GM23338 (cell line): ENCODE results near the gene AFF1. TPM values are rescaled to one million over a fixed set of nuclear protein-coding genes. Genes with fewer than 3 reads are reported as not detected.

Source experiments
- ATAC-seq: fragments of 200-7000 bp; cut with Tn5 transposase; 3 replicates; pipeline ENCODE4 v1.9.1; 2020
- DNase-seq: peaks from one replicate; pipeline ENCODE4 v3.0.0-alpha.2; 2015; ENCODE audit warnings: low spot score
- H2AFZ ChIP-seq: fragments of 200-600 bp; sonication (generic); 2 replicates; pipeline ENCODE4 v1.8.0; 2016; ENCODE audit warnings: antibody characterized with exemption, mild to moderate bottlenecking, moderate library complexity
- H3F3A ChIP-seq: fragments of 200-600 bp; sonication (generic); replicated peaks from 2 replicates; pipeline ENCODE4 v1.8.0; 2017; ENCODE audit warnings: antibody characterized with exemption, mixed run types, low read depth
- H3K27ac ChIP-seq: fragments of 200-600 bp; sonication (generic); 2 replicates; pipeline ENCODE4 v1.6.1; 2016; ENCODE audit warnings: low read depth
- H3K27me3 ChIP-seq: fragments of 200-600 bp; sonication (generic); 2 replicates; pipeline ENCODE4 v1.8.0; 2016; ENCODE audit warnings: mild to moderate bottlenecking, mixed run types, moderate library complexity; ENCODE audit not compliant: insufficient read depth
- H3K36me3 ChIP-seq: fragments of 200-600 bp; sonication (generic); 2 replicates; pipeline ENCODE4 v1.8.0; 2016; ENCODE audit warnings: mild to moderate bottlenecking; ENCODE audit not compliant: insufficient read depth
- H3K4me1 ChIP-seq: fragments of 200-600 bp; sonication (generic); 2 replicates; pipeline ENCODE4 v1.8.0; 2016; ENCODE audit warnings: mild to moderate bottlenecking, moderate library complexity; ENCODE audit not compliant: insufficient read depth
- H3K4me2 ChIP-seq: fragments of 200-600 bp; sonication (generic); 2 replicates; pipeline ENCODE4 v1.7.1; 2017; ENCODE audit warnings: mixed run types
- H3K4me3 ChIP-seq: fragments of 200-600 bp; sonication (generic); 2 replicates; pipeline ENCODE4 v1.6.1; 2016; ENCODE audit warnings: mixed run types
- H3K79me2 ChIP-seq: fragments of 200-600 bp; sonication (generic); replicated peaks from 2 replicates; pipeline ENCODE4 v1.8.0; 2017; ENCODE audit warnings: mild to moderate bottlenecking; ENCODE audit not compliant: insufficient read depth
- H3K9me2 ChIP-seq: fragments of 200-600 bp; sonication (generic); 2 replicates; pipeline ENCODE4 v1.8.0; 2017; ENCODE audit not compliant: insufficient read depth
- H4K20me1 ChIP-seq: fragments of 200-600 bp; sonication (generic); replicated peaks from 2 replicates; pipeline ENCODE4 v1.8.0; 2017; ENCODE audit warnings: mild to moderate bottlenecking; ENCODE audit not compliant: insufficient read depth
- H3K27ac Mint-ChIP-seq: 2 replicates; pipeline ENCODE4 v1.8.0; 2020; ENCODE audit warnings: inconsistent platforms, mild to moderate bottlenecking, moderate library complexity, mixed read lengths
- H3K27me3 Mint-ChIP-seq: 3 replicates; pipeline ENCODE4 v1.8.0; 2022; ENCODE audit warnings: low read depth, mild to moderate bottlenecking, moderate library complexity, mixed read lengths, inconsistent platforms; ENCODE audit not compliant: insufficient read depth, poor library complexity
- H3K36me3 Mint-ChIP-seq: 3 replicates; pipeline ENCODE4 v1.8.0; 2021; ENCODE audit warnings: low read depth, mild to moderate bottlenecking, inconsistent platforms, moderate library complexity, mixed read lengths
- H3K4me1 Mint-ChIP-seq: 3 replicates; pipeline ENCODE4 v1.8.0; 2020; ENCODE audit warnings: mild to moderate bottlenecking, inconsistent platforms, mixed read lengths
- H3K4me3 Mint-ChIP-seq: 3 replicates; pipeline ENCODE4 v1.8.0; 2021; ENCODE audit warnings: moderate library complexity, mild to moderate bottlenecking, inconsistent platforms, mixed read lengths
- H3K9me3 Mint-ChIP-seq: 3 replicates; pipeline ENCODE4 v1.8.0; 2020; ENCODE audit warnings: moderate library complexity, mild to moderate bottlenecking, inconsistent platforms, mixed read lengths
- CREB1 ChIP-seq: fragments of 250-450 bp; sonication (Bioruptor Pico); IDR thresholded peaks from 2 replicates; pipeline ENCODE4 v1.5.0; 2020; ENCODE audit warnings: low read depth, mild to moderate bottlenecking, moderate library complexity
- EZH2 ChIP-seq: fragments of 200-600 bp; sonication (generic); IDR thresholded peaks from one replicate; pipeline ENCODE4 v1.8.0; 2017; ENCODE audit warnings: antibody characterized with exemption, mild to moderate bottlenecking, low read depth; ENCODE audit not compliant: unreplicated experiment
- EZH2phosphoT487 ChIP-seq: fragments of 200-600 bp; sonication (generic); IDR thresholded peaks from one replicate; pipeline ENCODE4 v1.8.1; 2018; ENCODE audit warnings: antibody characterized with exemption; ENCODE audit not compliant: unreplicated experiment
- JUNB ChIP-seq: IDR thresholded peaks from one replicate; pipeline ENCODE4 v1.6.1; 2016; ENCODE audit warnings: antibody characterized with exemption; ENCODE audit not compliant: unreplicated experiment
- NANOG ChIP-seq: IDR thresholded peaks from 2 replicates; pipeline ENCODE4 v1.6.1; 2016; ENCODE audit warnings: antibody characterized with exemption, borderline replicate concordance
- POLR2AphosphoS5 ChIP-seq: IDR thresholded peaks from 2 replicates; pipeline ENCODE4 v1.6.1; 2016; ENCODE audit warnings: antibody characterized with exemption, low read depth
- STAT1 ChIP-seq: IDR thresholded peaks from one replicate; pipeline ENCODE4 v1.6.1; 2016; ENCODE audit warnings: antibody characterized with exemption; ENCODE audit not compliant: unreplicated experiment
- ZNF114 ChIP-seq: fragments of 250-450 bp; sonication (Bioruptor Pico); IDR thresholded peaks from 2 replicates; pipeline ENCODE4 v1.5.0; 2020; ENCODE audit warnings: mild to moderate bottlenecking, moderate library complexity
- ZNF331 ChIP-seq: fragments of 250-450 bp; sonication (Bioruptor Pico); IDR thresholded peaks from 2 replicates; pipeline ENCODE4 v1.5.0; 2020; ENCODE audit warnings: low read depth, mild to moderate bottlenecking, moderate library complexity
- polyA plus RNA-seq: library from polyadenylated mRNA; unstranded; fragments of >200 nt; fragmentation: Nextera tagmentation; extraction: Ambion mirVana; gene quantifications from 2 replicates; pipeline ENCODE4 v1.2.1, GENCODE V29; 2016
- total RNA-seq: library from RNA; depleted of rRNA; stranded (reverse); fragments of >200 nt; shearing (Covaris generic); gene quantifications from 2 replicates; pipeline ENCODE4 v1.2.3, GENCODE V29; 2014
- TF ChIP-seq, protein P1 (sequence below): fragments of 250-450 bp; sonication (Bioruptor Pico); IDR thresholded peaks from 2 replicates; pipeline ENCODE4 v1.5.0; 2020; ENCODE audit warnings: mild to moderate bottlenecking, moderate library complexity
- TF ChIP-seq, protein P2 (sequence below): IDR thresholded peaks from one replicate; pipeline ENCODE4 v1.6.1; 2018; ENCODE audit warnings: antibody characterized with exemption; ENCODE audit not compliant: unreplicated experiment
- TF ChIP-seq, protein P3 (sequence below): IDR thresholded peaks from 2 replicates; pipeline ENCODE4 v1.6.1; 2016; ENCODE audit warnings: antibody characterized with exemption
- TF ChIP-seq, protein P4 (sequence below), 2 experiments: fragments of 200-600 bp in 1 of 2; sonication (generic) in 1 of 2; conservative IDR thresholded peaks; 2 replicates each; pipeline versions ENCODE4 v1.5.1 to v1.6.1; 2016 to 2017; ENCODE audit warnings: antibody characterized with exemption in 2 of 2, low read depth in 2 of 2, mild to moderate bottlenecking in 2 of 2, moderate library complexity in 1 of 2

Gene AFF1
- total and polyA plus RNA-seq, 2 experiments from 2014 or later = 42.6 to 67.2 TPM

DNA sequence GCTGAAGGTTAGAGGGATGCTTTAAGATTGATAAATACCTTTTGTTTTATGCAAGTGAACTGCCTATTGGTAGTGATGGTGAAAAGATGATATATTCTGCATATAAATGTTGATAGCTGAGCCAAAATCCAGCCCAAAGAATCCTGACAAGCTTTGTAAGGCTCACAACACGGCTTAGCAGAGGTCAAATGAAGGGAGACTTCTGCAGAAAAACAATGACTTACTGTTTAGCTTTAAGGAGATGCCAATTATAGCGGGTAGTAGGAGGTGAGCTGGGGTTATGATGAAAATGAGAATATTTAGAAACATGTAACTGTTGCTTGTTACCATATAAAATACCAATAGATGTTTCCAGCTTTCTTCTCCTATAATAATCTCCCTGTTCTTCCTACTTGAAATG, 97.1 kb downstream of the AFF1 start:
- no peak for DNase-seq
- peaks cover 99% of the 10 kb centered on the region for H3K79me2 ChIP-seq
- peaks cover 85% of the 10 kb centered on the region for H3K4me1 ChIP-seq
- Mint-ChIP-seq H3K27me3 (no peaks in the 10 kb centered on the region), H3K4me1 (peaks cover 43% of the 10 kb centered on the region), H3K4me3 (no peak overlapping the region), H3K9me3 (no peaks in the 10 kb centered on the region), H3K36me3 (no peaks in the 10 kb centered on the region), H3K27ac (no peak overlapping the region)
- no peak for ATAC-seq
- H3K36me3 ChIP-seq = no peaks in the 10 kb centered on the region
- TF ChIP-seq ZNF331 (CRISPR knock-in tag) (no peak), ZNF114 (CRISPR knock-in tag) (no peak), STAT1 (no peak), JUNB (no peak), POLR2AphosphoS5 (no peak), CREB1 (CRISPR knock-in tag) (no peak), EZH2 (no peak), NANOG (no peak), EZH2phosphoT487 (no peak)
- TF ChIP-seq, protein P1, sequence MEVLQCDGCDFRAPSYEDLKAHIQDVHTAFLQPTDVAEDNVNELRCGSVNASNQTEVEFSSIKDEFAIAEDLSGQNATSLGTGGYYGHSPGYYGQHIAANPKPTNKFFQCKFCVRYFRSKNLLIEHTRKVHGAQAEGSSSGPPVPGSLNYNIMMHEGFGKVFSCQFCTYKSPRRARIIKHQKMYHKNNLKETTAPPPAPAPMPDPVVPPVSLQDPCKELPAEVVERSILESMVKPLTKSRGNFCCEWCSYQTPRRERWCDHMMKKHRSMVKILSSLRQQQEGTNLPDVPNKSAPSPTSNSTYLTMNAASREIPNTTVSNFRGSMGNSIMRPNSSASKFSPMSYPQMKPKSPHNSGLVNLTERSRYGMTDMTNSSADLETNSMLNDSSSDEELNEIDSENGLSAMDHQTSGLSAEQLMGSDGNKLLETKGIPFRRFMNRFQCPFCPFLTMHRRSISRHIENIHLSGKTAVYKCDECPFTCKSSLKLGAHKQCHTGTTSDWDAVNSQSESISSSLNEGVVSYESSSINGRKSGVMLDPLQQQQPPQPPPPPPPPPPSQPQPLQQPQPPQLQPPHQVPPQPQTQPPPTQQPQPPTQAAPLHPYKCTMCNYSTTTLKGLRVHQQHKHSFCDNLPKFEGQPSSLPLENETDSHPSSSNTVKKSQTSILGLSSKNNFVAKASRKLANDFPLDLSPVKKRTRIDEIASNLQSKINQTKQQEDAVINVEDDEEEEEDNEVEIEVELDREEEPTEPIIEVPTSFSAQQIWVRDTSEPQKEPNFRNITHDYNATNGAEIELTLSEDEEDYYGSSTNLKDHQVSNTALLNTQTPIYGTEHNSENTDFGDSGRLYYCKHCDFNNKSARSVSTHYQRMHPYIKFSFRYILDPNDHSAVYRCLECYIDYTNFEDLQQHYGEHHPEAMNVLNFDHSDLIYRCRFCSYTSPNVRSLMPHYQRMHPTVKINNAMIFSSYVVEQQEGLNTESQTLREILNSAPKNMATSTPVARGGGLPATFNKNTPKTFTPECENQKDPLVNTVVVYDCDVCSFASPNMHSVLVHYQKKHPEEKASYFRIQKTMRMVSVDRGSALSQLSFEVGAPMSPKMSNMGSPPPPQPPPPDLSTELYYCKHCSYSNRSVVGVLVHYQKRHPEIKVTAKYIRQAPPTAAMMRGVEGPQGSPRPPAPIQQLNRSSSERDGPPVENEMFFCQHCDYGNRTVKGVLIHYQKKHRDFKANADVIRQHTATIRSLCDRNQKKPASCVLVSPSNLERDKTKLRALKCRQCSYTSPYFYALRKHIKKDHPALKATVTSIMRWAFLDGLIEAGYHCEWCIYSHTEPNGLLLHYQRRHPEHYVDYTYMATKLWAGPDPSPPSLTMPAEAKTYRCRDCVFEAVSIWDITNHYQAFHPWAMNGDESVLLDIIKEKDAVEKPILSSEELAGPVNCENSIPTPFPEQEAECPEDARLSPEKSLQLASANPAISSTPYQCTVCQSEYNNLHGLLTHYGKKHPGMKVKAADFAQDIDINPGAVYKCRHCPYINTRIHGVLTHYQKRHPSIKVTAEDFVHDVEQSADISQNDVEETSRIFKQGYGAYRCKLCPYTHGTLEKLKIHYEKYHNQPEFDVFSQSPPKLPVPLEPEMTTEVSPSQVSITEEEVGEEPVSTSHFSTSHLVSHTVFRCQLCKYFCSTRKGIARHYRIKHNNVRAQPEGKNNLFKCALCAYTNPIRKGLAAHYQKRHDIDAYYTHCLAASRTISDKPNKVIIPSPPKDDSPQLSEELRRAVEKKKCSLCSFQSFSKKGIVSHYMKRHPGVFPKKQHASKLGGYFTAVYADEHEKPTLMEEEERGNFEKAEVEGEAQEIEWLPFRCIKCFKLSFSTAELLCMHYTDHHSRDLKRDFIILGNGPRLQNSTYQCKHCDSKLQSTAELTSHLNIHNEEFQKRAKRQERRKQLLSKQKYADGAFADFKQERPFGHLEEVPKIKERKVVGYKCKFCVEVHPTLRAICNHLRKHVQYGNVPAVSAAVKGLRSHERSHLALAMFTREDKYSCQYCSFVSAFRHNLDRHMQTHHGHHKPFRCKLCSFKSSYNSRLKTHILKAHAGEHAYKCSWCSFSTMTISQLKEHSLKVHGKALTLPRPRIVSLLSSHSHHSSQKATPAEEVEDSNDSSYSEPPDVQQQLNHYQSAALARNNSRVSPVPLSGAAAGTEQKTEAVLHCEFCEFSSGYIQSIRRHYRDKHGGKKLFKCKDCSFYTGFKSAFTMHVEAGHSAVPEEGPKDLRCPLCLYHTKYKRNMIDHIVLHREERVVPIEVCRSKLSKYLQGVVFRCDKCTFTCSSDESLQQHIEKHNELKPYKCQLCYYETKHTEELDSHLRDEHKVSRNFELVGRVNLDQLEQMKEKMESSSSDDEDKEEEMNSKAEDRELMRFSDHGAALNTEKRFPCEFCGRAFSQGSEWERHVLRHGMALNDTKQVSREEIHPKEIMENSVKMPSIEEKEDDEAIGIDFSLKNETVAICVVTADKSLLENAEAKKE (CRISPR knock-in tag) = no peak
- TF ChIP-seq, protein P2, sequence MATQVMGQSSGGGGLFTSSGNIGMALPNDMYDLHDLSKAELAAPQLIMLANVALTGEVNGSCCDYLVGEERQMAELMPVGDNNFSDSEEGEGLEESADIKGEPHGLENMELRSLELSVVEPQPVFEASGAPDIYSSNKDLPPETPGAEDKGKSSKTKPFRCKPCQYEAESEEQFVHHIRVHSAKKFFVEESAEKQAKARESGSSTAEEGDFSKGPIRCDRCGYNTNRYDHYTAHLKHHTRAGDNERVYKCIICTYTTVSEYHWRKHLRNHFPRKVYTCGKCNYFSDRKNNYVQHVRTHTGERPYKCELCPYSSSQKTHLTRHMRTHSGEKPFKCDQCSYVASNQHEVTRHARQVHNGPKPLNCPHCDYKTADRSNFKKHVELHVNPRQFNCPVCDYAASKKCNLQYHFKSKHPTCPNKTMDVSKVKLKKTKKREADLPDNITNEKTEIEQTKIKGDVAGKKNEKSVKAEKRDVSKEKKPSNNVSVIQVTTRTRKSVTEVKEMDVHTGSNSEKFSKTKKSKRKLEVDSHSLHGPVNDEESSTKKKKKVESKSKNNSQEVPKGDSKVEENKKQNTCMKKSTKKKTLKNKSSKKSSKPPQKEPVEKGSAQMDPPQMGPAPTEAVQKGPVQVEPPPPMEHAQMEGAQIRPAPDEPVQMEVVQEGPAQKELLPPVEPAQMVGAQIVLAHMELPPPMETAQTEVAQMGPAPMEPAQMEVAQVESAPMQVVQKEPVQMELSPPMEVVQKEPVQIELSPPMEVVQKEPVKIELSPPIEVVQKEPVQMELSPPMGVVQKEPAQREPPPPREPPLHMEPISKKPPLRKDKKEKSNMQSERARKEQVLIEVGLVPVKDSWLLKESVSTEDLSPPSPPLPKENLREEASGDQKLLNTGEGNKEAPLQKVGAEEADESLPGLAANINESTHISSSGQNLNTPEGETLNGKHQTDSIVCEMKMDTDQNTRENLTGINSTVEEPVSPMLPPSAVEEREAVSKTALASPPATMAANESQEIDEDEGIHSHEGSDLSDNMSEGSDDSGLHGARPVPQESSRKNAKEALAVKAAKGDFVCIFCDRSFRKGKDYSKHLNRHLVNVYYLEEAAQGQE = no peak
- TF ChIP-seq, protein P3, sequence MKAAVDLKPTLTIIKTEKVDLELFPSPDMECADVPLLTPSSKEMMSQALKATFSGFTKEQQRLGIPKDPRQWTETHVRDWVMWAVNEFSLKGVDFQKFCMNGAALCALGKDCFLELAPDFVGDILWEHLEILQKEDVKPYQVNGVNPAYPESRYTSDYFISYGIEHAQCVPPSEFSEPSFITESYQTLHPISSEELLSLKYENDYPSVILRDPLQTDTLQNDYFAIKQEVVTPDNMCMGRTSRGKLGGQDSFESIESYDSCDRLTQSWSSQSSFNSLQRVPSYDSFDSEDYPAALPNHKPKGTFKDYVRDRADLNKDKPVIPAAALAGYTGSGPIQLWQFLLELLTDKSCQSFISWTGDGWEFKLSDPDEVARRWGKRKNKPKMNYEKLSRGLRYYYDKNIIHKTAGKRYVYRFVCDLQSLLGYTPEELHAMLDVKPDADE = no peak
- TF ChIP-seq, protein P4, sequence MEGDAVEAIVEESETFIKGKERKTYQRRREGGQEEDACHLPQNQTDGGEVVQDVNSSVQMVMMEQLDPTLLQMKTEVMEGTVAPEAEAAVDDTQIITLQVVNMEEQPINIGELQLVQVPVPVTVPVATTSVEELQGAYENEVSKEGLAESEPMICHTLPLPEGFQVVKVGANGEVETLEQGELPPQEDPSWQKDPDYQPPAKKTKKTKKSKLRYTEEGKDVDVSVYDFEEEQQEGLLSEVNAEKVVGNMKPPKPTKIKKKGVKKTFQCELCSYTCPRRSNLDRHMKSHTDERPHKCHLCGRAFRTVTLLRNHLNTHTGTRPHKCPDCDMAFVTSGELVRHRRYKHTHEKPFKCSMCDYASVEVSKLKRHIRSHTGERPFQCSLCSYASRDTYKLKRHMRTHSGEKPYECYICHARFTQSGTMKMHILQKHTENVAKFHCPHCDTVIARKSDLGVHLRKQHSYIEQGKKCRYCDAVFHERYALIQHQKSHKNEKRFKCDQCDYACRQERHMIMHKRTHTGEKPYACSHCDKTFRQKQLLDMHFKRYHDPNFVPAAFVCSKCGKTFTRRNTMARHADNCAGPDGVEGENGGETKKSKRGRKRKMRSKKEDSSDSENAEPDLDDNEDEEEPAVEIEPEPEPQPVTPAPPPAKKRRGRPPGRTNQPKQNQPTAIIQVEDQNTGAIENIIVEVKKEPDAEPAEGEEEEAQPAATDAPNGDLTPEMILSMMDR (conservative IDR thresholded peaks at IDR 0.05; ENCODE audit: low read depth in 2 of 2) = no peak
- H3K4me3 ChIP-seq = no peak overlapping the region
- H4K20me1 ChIP-seq = peaks cover 14% of the 10 kb centered on the region
- H3F3A ChIP-seq = no peaks in the 10 kb centered on the region
- no peaks in the 10 kb centered on the region for H3K27me3 ChIP-seq
- H3K27ac ChIP-seq = peak overlapping the region; percentile 46; the same call in 1 of the 2 replicates
- H3K4me2 ChIP-seq = peak overlapping the region; percentile 28
- no peak overlapping the region for H2AFZ ChIP-seq
- no peaks in the 10 kb centered on the region for H3K9me2 ChIP-seq
